ENCODE measurements around the gene ABCA6.

ABCA6 gene

GRCh38 chr17:69143151-69143550 lies 1.5 kb upstream of the ABCA6 start:
- in situ Hi-C loops (cut with MboI; ENCODE audit: low pct_unique_long_range_greater_than_20kb, low sequenced_read_pairs), result no loop called here
- no peak for DNase-seq

DNA sequence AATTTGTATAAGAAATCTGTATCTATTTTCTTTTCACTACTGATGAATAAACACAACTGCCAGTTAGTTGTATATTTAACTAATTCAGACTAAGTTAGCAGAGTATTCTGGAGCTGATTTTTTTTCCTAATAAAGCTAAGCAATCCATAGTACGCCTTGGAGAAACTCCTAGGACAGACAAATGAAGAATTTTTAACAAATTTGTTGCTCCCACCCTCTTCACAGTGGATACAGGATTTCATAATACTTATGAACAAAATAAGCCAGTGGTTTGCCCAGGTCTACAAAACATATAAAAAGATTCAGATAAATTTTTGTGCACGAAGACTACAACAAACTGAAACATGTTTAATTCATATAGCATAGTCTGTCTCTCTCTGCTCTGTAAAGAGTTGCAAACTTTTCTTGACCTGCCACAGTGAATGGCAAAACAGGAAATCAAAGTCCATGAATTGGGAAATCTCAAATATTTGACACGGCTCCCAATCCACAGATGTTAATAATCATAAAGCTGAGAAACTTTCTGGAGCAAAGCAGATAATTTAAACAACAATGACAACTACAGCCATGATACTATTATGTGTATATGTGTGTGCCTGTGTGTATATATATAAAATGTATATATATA lies 594 bp upstream of the ABCA6 start:
- no peak for DNase-seq
- in situ Hi-C loops (cut with MboI; ENCODE audit: low pct_unique_long_range_greater_than_20kb, low sequenced_read_pairs), result no loop called here

DNA sequence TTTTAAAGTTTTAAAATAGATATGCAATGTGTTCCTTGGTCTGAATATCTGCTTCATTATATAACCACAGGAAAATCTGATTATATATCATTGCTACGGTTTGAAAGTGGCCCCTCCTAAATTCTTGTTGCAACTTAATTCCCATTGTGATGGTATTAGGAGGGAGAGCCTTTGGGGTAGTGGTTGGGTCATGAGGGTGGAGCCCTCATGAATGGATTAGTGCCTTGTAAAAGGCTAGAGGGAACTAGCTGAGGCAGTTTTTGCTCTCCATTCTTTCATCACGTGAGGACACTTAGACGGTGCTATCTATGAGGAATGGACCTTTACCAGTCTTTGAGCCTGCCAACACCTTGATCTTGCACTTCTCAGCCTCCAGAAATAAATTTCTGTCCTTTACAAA lies 7.6 kb downstream of the ABCA6 start:
- in situ Hi-C loops (cut with MboI; ENCODE audit: low pct_unique_long_range_greater_than_20kb, low sequenced_read_pairs), result no loop called here
- DNase-seq, result no peak

GRCh38 chr17:69130627-69131296 lies 10.9 kb downstream of the ABCA6 start:
- in situ Hi-C loops (cut with MboI; ENCODE audit: low pct_unique_long_range_greater_than_20kb, low sequenced_read_pairs), result no loop called here
- DNase-seq, result no peak

DNA sequence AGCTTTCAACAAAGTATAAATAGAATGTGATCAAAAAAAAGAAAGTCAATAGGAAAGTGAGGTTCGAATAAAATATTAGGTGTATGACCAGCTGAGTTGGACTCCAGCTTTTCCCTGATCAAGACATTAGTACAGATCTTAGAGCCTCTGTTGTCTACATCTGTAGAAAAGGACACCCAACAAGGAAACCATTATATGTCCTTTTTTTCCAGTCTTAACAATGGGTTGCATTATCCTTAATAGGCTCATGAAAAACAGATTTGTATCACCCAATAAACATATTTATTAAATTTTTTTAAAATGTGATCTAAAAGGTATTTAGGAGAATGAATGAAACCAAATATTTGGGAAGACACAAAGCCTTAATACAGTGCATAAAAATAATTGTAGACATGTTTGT lies 18.1 kb downstream of the ABCA6 start:
- in situ Hi-C loops (cut with MboI; ENCODE audit: low pct_unique_long_range_greater_than_20kb, low sequenced_read_pairs), result no loop called here
- DNase-seq, result no peak

- in situ Hi-C loops (cut with MboI; ENCODE audit: low pct_unique_long_range_greater_than_20kb, low sequenced_read_pairs), result no loop called here
- no peak for DNase-seq
These were observed 19.6 kb downstream of the ABCA6 start for GRCh38 chr17:69122065-69122464.

DNA sequence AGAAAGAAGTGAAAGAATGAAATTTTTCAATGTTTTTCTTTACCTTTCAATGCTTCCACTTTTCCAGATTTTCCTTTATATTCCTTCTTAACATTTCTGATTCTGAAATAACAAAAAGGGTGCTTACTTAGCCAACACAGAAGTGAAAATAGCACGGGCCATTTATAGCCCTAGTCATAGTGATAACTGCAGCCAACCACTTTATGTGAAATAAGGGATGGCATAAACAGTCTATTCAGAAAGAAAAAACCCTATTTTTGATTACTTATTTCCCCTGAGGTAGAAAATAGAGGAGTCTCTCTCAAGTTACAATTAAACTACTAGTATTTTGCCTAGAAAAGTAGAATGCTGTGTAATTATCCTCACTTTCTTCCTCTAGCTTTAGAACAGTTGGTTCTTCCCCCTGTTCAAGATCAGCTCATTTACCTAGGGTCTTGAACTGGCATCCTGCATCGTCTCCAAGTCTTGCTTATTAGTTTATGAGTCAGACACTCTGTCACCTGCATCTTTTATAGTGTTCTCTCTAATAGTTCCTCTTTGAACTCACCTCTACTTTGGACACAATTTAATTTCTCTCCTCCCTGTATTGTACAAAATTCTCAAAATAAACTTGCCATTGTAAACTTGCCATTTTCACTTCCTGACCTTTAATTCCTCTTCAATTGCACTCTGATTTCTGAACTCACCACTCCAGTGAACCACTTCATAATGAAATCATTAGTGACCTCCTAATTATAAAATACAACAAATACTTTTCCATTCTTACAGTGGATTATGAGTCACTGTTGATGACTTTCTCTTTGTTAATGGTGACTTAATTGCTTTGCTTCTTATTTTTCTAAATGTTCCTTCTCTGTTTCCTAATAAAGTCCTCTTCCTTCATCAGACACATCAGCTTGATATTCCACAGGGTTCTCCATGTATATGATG lies 23.6 kb downstream of the ABCA6 start:
- in situ Hi-C loops (cut with MboI; ENCODE audit: low pct_unique_long_range_greater_than_20kb, low sequenced_read_pairs), result no loop called here
- DNase-seq, result no peak

DNA sequence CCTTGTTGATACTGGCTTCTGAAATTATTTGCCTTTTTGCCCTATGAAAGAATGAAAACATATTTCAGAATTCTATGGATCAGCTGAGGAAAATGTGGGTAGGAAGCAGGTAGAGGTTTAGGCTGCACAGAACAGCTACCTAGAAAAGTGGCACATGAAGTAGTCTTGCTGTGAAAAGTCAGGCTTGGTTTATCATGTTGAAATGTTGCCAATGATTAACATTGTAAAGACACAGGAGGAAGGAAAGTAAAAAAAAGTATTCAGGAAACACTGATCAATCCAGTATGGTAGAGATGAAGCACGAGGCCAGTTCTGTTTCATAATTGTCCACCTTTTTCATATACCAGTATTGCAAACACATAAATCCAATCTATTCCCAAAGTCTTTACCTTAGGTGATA lies 29.9 kb downstream of the ABCA6 start:
- DNase-seq, result no peak
- in situ Hi-C loops (cut with MboI; ENCODE audit: low pct_unique_long_range_greater_than_20kb, low sequenced_read_pairs), result no loop called here

DNA sequence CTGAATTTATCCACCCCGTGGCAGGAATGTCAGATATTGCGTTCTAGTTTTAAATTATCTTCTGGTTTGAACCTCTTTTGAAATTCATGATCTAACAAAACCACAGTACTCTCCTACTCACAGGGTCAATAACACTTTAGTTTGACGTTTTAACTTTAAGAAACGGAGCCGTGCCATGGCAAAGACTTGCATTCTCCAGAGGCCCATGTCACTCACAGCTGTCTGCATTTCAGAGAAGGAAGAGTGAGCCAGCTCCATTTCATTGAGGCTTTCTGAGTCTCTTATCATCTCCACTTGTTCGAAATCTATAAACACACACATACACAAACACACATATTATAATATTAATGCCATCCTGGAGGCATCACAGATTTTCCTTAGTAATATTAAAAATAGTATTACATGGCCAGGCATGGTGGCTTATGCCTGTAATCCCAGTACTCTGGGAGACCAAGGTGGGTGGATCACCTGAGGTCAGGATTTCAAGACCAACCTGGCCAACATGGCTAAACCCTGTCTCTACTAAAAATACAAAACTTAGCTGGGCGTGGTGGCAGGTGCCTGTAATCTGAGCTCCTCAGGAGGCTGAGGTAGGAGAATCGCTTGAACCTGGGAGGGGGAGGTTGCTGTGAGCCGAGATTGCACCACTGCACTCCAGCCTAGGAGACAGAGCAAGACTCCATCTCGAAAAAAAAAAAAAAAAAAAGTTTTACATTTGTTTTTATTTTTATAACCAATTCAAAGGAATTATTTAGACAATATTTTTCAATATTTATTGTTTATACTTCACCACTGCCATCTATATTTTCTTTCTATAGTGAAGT lies 35.6 kb downstream of the ABCA6 start:
- DNase-seq, result no peak
- in situ Hi-C loops (cut with MboI; ENCODE audit: low pct_unique_long_range_greater_than_20kb, low sequenced_read_pairs), result no loop called here

- in situ Hi-C loops (cut with MboI; ENCODE audit: low pct_unique_long_range_greater_than_20kb, low sequenced_read_pairs), result no loop called here
- DNase-seq, result no peak
These were observed 38.0 kb downstream of the ABCA6 start for GRCh38 chr17:69103557-69104233.

DNA sequence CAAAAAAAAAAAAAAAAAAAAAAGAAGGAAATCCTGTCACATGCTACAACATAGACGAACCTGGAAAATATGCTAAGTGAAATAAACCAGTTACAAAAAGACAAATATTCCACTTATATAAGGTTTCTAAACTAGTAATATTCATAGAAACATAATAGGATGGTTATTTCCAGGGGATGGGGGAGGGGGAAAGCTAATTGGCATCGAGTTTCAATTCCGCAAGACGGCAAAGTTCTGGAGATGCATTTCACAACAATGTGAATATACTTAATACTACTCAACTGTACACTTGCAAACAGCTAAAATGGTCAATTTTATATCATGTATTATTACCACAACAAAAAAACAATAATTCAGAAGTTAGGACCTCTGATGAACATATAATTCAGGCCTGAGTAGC lies 43.1 kb downstream of the ABCA6 start:
- DNase-seq, result no peak

DNA sequence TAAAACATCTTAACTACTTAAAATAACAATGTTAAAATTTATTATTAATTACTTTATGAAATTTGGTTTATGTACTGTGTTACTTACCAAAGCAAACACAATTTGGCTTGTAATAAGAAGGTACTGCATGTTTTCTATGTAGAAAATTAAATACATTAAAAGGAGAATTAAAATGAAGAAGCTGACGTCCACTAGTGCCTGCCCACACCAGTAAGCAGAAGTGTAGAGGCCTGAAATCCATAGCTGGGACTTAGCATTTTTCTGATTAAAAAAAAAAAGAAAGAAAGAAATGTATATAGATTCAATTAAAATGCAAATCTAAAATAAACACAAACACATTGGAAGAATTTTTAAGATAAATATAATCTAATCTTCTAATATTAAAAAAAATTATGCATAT lies 45.2 kb downstream of the ABCA6 start:
- in situ Hi-C loops (cut with MboI; ENCODE audit: low pct_unique_long_range_greater_than_20kb, low sequenced_read_pairs), result no loop called here
- DNase-seq, result no peak

More for the DNA sequence above, 43.1 kb downstream of the ABCA6 start:
- in situ Hi-C loops (cut with MboI; ENCODE audit: low pct_unique_long_range_greater_than_20kb, low sequenced_read_pairs), result no loop called here

GRCh38 chr17:69093995-69094394 lies 47.7 kb downstream of the ABCA6 start:
- in situ Hi-C loops (cut with MboI; ENCODE audit: low pct_unique_long_range_greater_than_20kb, low sequenced_read_pairs), result no loop called here
- no peak for DNase-seq

DNA sequence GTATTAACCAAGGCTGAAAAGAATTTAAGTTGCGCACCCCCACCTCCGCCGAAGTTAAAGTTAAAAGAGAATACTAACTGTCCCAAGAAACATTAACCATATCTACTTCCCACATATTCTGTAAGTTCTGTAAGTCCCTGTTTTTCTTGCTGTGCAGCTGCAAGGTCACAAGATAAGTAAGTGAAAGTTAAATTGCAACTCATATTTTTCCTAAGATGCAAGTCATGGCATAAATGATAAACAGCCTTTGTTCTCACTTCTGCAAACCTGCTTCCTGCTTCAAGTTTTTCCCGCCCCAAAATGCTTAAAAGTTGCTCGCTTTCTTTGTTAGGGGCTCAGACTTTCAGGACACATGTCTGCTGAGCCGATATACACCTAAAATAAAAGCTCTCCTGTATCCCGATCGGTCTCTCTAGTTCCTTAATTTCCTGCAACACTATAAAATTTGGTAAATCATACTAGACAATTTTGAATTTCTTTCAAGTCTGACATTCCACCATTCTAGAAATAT lies 48.4 kb downstream of the ABCA6 start:
- in situ Hi-C loops (cut with MboI; ENCODE audit: low pct_unique_long_range_greater_than_20kb, low sequenced_read_pairs), result no loop called here

GRCh38 chr17:69090365-69090764 lies 51.3 kb downstream of the ABCA6 start:
- DNase-seq, result no peak
- in situ Hi-C loops (cut with MboI; ENCODE audit: low pct_unique_long_range_greater_than_20kb, low sequenced_read_pairs), result no loop called here

More for the DNA sequence above, 48.4 kb downstream of the ABCA6 start:
- DNase-seq, result peak; percentile 83

DNA sequence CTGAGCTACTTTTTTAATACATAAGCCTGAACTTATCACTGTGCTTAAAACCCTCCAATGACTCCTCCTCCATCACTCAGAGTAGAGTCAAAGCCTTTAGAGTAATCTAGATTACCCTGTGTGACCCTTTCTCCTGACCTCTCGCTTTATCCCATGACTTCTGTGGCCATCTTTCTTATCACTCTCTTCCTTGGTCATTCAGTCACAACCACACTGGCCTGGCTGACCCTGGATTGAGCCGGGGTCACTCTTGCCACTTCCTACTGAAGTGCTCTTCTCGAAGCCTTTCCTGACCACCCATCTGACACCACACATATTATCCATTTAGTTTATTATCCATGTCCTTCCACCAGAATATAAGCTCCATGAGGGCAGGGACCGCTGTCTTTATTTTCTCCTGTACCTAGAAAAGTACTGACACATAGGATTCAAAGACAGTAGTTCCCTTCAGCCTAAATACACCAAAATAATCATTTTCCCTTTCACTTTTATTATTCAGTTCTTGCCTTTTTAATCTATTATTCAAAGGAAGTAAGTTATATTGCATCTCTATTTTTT lies 53.0 kb downstream of the ABCA6 start:
- in situ Hi-C loops (cut with MboI; ENCODE audit: low pct_unique_long_range_greater_than_20kb, low sequenced_read_pairs), result no loop called here
- no peak for DNase-seq

- in situ Hi-C loops (cut with MboI; ENCODE audit: low pct_unique_long_range_greater_than_20kb, low sequenced_read_pairs), result no loop called here
- DNase-seq, result no peak
These were observed 55.1 kb downstream of the ABCA6 start for GRCh38 chr17:69086641-69087040.

DNA sequence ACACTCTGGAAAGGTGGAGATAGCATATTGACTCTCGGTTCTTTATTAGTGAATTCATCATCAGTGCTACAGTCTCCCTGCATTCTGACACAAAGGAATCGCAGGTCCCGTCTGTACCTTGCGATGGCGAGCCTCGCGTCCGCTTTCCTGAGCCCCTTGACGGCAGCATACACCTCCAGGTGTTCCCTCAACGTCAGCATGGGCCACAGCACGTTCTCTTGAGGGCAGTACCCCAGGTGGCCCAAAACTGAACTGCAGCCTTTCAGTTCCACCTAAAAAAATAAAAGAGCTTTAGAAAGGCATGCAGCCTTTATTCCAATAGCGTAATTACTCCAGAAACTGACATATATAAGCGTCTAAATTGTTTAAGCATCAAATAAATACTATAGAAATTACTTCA lies 56.8 kb downstream of the ABCA6 start:
- in situ Hi-C loops (cut with MboI; ENCODE audit: low pct_unique_long_range_greater_than_20kb, low sequenced_read_pairs), result no loop called here
- DNase-seq, result no peak
